ENCODE results near the gene PRICKLE1. TPM values are rescaled to one million over a fixed set of nuclear protein-coding genes. Genes with fewer than 3 reads are reported as not detected.

The PRICKLE1 gene
- total RNA-seq, 1 donor, result 15.6 TPM

- H3K4me3 ChIP-seq (ENCODE audit: low read depth, low read length), result no peak overlapping the region
- DNase-seq (ENCODE audit: low read depth), result no peak
- no peak for TF ChIP-seq CTCF (IDR thresholded peaks at IDR 0.05; ENCODE audit: insufficient read depth, low read length)
Measured at GRCh38 chr12:42575717-42576116, 13.8 kb downstream of the PRICKLE1 start.

- no peak for DNase-seq (ENCODE audit: low read depth)
- TF ChIP-seq CTCF (IDR thresholded peaks at IDR 0.05; ENCODE audit: insufficient read depth, low read length), result no peak
- H3K4me3 ChIP-seq (ENCODE audit: low read depth, low read length), result no peak overlapping the region
Measured at GRCh38 chr12:42574851-42575266, 14.7 kb downstream of the PRICKLE1 start.

GRCh38 chr12:42571327-42572009, 18.1 kb downstream of the PRICKLE1 start:
- no peak for DNase-seq (ENCODE audit: low read depth)
- no peak overlapping the region for H3K4me3 ChIP-seq (ENCODE audit: low read depth, low read length)
- TF ChIP-seq CTCF (IDR thresholded peaks at IDR 0.05; ENCODE audit: insufficient read depth, low read length), result no peak

- no peak for DNase-seq (ENCODE audit: low read depth)
- no peak overlapping the region for H3K4me3 ChIP-seq (ENCODE audit: low read depth, low read length)
- no peak for TF ChIP-seq CTCF (IDR thresholded peaks at IDR 0.05; ENCODE audit: insufficient read depth, low read length)
Measured at GRCh38 chr12:42570076-42570475, 19.5 kb downstream of the PRICKLE1 start.

GRCh38 chr12:42568952-42569915, 20.3 kb downstream of the PRICKLE1 start:
- peak; percentile 75 for DNase-seq (ENCODE audit: low read depth)
- peak; percentile 65 for TF ChIP-seq CTCF (IDR thresholded peaks at IDR 0.05; ENCODE audit: insufficient read depth, low read length)
- H3K4me3 ChIP-seq (ENCODE audit: low read depth, low read length), result no peak overlapping the region

- H3K4me3 ChIP-seq (ENCODE audit: low read depth, low read length), result no peak overlapping the region
- no peak for DNase-seq (ENCODE audit: low read depth)
- no peak for TF ChIP-seq CTCF (IDR thresholded peaks at IDR 0.05; ENCODE audit: insufficient read depth, low read length)
Measured at GRCh38 chr12:42565633-42566032, 23.9 kb downstream of the PRICKLE1 start.
